ENCODE data around the gene MTUS2.

GRCh38 chr13:29550430-29550988, 730.4 kb downstream of the MTUS2 start:
- TF ChIP-seq PHF21A (IDR thresholded peaks at IDR 0.05; ENCODE audit: borderline replicate concordance, low read depth): no peak
- TF ChIP-seq MAX (CRISPR knock-in tag; IDR thresholded peaks at IDR 0.05): no peak
- TF ChIP-seq PCBP2 (IDR thresholded peaks at IDR 0.05; ENCODE audit: low read depth, low read length, poor library complexity, severe bottlenecking): no peak
- no peak for TF ChIP-seq RBM22 (IDR thresholded peaks at IDR 0.05; ENCODE audit: low read depth, low read length, poor library complexity, severe bottlenecking)
- TF ChIP-seq ESRRB (CRISPR knock-in tag; IDR thresholded peaks at IDR 0.05; ENCODE audit: borderline replicate concordance): no peak
- no peak for TF ChIP-seq BRF1 (IDR thresholded peaks at IDR 0.05; ENCODE audit: borderline replicate concordance, extremely low read depth, insufficient read length)
- TF ChIP-seq ZNF143 (CRISPR knock-in tag; IDR thresholded peaks at IDR 0.05): no peak
- TF ChIP-seq E2F8 (IDR thresholded peaks at IDR 0.05; ENCODE audit: low read depth, partially characterized antibody): no peak
- no peak for TF ChIP-seq TEAD4 (IDR thresholded peaks at IDR 0.05; ENCODE audit: low read length)
- TF ChIP-seq TEAD4 (CRISPR knock-in tag; IDR thresholded peaks at IDR 0.05; ENCODE audit: borderline replicate concordance): no peak
- TF ChIP-seq GATA2 (CRISPR knock-in tag; IDR thresholded peaks at IDR 0.05): no peak
- TF ChIP-seq MTA3 (IDR thresholded peaks at IDR 0.05; ENCODE audit: borderline replicate concordance): no peak
- no peak for TF ChIP-seq CTCF (IDR thresholded peaks at IDR 0.05 in 2 of 3, conservative IDR thresholded peaks at IDR 0.05 in 1 of 3; ENCODE audit: insufficient read depth in 2 of 3, low read depth in 1 of 3, low read length in 3 of 3)

All from K562 (cell line).